Dedifferentiated amniotic fluid mesenchymal stem cell (primary cell): ENCODE measurements around the gene DOCK10.
"Not testable (repeated sequence)": the region's sequence is repeated elsewhere in the genome, so short reads cannot be mapped to it uniquely, and the experiment has no call there.

Experiments used
- DNase-seq: peaks from one replicate; pipeline ENCODE4 v3.0.0-alpha.2; 2016; ENCODE audit errors: extremely low spot score

Gene DOCK10

GRCh38 chr2:225041851-225042799, at the start of gene DOCK10:
Gene DOCK10, minus strand, starts transcription at chr2:225042468. Its CDS starts 94 bp downstream, at chr2:225042374.
- no peak for DNase-seq

- peak; percentile 48 for DNase-seq
These were observed 49.1 kb upstream of the DOCK10 start for GRCh38 chr2:225091336-225091735.

- DNase-seq, result no peak
These were observed 48.5 kb upstream of the DOCK10 start for GRCh38 chr2:225090746-225091145.

- no peak for DNase-seq
These were observed 44.6 kb upstream of the DOCK10 start for GRCh38 chr2:225086915-225087314.

- no peak for DNase-seq
These were observed 44.2 kb upstream of the DOCK10 start for GRCh38 chr2:225086439-225086838.

GRCh38 chr2:225083276-225083675, 41.0 kb upstream of the DOCK10 start:
- no peak for DNase-seq

GRCh38 chr2:225076125-225076524, 33.9 kb upstream of the DOCK10 start:
- peak; percentile 60 for DNase-seq

GRCh38 chr2:225074919-225075681, 32.8 kb upstream of the DOCK10 start:
- no peak for DNase-seq

- no peak for DNase-seq
These were observed 32.1 kb upstream of the DOCK10 start for GRCh38 chr2:225074366-225074765.

GRCh38 chr2:225073198-225073597, 30.9 kb upstream of the DOCK10 start:
- no peak for DNase-seq

- no peak for DNase-seq
These were observed 30.2 kb upstream of the DOCK10 start for GRCh38 chr2:225072444-225072843.

- no peak for DNase-seq
These were observed 28.5 kb upstream of the DOCK10 start for GRCh38 chr2:225070811-225071210.

GRCh38 chr2:225069966-225070365, 27.7 kb upstream of the DOCK10 start:
- DNase-seq, result no peak

GRCh38 chr2:225069477-225069876, 27.2 kb upstream of the DOCK10 start:
- DNase-seq, result no peak

- no peak for DNase-seq
These were observed 23.6 kb upstream of the DOCK10 start for GRCh38 chr2:225065882-225066281.

- no peak for DNase-seq
These were observed 22.7 kb upstream of the DOCK10 start for GRCh38 chr2:225064928-225065327.

- DNase-seq, result no peak
These were observed 22.1 kb upstream of the DOCK10 start for GRCh38 chr2:225064362-225064761.

- no peak for DNase-seq
These were observed 14.2 kb upstream of the DOCK10 start for GRCh38 chr2:225056330-225057073.

- no peak for DNase-seq
These were observed 13.4 kb upstream of the DOCK10 start for GRCh38 chr2:225055714-225056113.

- no peak for DNase-seq
These were observed 10.4 kb upstream of the DOCK10 start for GRCh38 chr2:225052703-225053102.

- not testable (repeated sequence) for DNase-seq
These were observed 5.2 kb upstream of the DOCK10 start for GRCh38 chr2:225047502-225047901.

GRCh38 chr2:225042800-225043167, 516 bp upstream of the DOCK10 start:
- DNase-seq, result no peak
